Stimulated activated CD8-positive, alpha-beta memory T cell treated with anti-CD3 and anti-CD28 coated beads, Interleukin-2, amount 100 ng/mL, for 48 hours (primary cell): Measurements from ENCODE around the gene SLBP.

ENCODE experiments used
- DNase-seq, 2 donors: peaks; one replicate each; pipeline ENCODE4 v3.0.0-alpha.2; 2020; ENCODE audit warnings: low read depth in 2 of 2

SLBP gene

DNA sequence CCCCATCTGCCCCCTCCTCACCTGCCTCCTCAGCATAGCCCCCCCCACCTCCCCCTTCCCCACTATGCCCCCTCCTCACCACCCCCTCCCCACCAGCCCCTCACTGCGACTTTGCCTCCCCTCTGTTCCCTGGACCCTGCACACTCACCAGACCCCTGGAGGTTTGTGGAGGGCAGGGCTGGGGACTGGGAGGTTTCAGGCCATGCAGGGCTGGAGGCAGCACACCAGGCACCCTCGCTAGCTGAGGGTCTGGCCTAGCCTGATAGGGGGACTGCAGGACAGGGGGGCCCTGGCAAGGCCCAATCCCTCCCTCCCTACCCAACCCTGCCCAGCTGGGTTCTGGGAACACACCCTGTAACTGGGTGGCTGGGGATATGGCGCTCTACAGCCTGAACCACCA is 37.3 kb upstream of the SLBP start:
- no peak for DNase-seq

DNA sequence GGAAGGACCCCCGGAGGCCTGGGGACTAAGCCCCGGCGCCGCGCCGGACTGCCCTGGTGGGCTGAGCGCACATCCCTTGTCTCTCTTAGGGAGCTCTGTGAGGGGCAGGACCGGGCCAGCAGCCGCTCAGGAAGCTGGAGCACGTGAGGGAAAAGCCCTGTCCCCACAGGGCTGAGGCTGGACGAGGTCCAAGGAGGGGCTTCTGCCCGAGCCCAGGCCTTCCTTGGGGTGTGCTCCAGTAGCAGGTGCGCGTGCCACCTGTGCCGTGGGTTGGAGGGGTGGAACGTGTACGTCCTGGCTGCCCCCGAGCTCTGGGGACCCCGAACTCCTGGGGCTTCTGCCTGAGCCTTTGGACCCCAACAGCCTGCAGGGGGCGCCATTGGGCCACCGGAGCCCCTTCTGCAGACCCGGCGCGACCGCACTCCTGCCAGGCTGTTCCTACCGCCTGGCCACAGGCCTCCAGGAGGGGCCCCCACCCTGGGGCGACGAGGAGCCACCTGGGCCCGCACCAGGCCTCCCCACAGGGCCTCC is 36.4 kb upstream of the SLBP start:
- DNase-seq = peak; percentile 78 to 88

DNA sequence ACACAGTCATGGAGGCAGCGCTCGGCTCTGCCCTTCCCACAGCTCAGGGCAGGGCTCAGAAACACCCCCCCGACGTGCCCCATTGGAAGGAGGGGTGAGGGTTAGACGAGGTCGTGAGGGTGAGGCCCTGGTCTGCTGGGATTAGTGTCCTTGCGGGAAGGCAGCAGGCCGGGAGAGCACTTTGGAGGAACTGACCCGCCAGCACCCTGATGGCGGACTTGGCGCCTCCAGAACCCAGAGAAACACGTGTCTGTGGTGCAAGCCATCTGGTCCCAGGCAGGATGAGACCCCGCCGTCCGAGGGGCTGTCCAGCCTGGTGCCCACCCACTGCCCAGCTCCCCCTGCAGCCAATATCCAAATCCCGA is 35.5 kb upstream of the SLBP start:
- no peak for DNase-seq

DNA sequence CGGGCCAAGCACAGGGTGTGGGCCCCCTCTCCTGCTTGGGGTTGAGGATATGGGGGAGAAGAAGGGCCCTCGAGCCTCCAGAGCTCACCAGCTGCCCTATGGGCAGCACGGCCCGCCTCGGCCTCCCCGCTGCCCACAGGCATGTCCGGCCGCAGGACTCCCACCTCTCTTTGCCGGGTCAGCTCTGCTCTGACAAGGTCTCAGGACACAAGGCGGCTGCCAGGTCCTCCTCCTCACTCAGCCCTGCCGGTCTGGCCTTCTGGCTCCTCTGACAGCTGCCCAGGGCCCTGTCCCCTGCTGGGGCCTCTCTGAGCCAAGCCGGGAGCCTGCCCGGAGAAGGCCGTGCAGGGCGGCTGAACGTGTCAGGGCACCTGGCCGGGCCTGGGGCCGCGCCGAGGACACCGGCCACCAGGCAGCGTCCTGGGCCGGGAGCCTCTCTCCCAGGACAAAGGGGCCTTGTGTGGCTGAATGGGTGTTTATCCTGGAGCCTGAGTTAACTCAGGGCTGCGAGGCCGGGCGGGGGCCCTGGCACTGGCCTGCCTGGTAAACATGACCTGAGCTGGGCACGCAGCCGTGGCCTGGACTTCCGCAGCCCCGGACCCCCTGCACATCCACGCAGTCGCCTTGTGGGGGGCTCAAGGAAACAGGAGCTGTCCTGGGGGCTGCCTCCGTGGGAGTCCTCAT is 34.9 kb upstream of the SLBP start:
- no peak for DNase-seq

DNA sequence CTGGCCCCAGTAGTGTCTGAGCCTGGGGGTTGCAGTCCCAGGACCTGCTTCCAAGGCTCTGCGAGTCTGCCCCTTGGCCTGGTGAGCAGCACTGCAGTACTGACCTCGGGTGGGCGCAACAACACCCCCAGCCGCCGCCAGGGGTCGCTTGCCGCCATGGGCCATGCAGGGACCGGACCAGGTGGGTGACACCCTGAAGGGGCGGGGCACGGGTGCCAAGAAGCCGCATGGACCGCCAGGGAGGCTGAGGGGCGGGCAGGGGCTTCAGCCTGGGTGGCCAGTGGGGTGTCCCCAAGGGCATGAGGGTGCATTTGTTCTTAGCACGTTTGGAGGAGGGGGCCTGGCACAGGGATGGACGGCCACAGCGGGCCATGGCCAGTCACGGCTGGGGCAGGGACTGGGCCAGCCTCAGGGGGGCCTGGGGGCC is 34.2 kb upstream of the SLBP start:
- peak; percentile 81 to 86 for DNase-seq

DNA sequence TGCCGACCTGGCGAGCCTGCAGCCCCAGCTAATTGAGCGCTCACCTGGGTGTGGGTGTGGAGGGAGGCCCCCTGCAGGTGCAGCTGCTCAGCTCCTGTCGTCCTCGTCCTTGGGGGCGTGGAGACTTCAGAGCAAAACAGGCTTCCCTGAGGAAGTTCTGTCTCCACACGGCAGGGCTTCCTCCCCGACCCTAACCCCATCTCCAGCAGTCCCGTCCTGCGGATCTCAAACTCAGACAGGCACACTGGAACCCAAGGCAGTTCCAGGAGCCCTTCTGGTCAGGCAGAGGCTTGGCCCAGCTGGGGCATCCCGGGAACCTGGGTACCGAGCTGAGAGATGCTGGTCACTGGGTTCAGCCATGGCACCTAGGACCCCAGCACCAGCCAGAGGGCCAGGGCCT is 33.6 kb upstream of the SLBP start:
- no peak for DNase-seq

DNA sequence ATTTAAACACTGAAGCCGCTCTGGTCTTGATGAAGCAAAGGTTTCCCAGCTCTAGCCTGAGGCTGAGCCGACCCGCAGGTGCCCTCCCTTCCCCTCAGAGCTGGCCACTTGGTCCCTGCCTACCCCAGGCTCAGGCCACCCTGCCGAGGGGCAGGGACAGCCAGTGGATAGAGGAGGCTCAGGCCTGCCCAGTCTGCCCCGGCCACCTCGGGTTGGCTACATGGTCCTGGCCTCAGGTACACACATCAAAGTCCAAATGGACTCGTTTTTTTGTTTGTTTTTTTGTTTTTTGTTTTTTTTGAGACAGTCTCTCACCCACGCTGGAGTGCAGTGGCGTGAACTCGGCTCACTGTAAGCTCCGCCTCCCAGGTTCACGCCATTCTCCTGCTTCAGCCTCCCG is 33.0 kb upstream of the SLBP start:
- no peak for DNase-seq

DNA sequence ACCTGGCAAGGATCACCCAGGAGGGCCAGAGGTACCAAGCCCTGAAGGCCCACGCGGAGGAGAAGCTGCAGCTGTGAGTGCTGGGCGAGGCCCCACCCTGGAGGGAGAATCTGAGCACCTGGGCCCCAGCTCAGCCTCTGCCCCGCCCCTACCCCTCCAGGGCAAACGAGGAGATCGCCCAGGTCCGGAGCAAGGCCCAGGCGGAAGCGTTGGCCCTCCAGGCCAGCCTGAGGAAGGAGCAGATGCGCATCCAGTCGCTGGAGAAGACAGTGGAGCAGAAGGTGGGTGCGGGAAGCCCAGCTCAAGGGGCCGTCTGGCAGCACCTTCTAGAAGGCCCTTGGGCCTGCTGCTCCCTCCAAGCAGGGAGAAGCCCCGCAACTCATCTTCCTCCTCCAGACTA is 32.4 kb upstream of the SLBP start:
- DNase-seq = no peak

DNA sequence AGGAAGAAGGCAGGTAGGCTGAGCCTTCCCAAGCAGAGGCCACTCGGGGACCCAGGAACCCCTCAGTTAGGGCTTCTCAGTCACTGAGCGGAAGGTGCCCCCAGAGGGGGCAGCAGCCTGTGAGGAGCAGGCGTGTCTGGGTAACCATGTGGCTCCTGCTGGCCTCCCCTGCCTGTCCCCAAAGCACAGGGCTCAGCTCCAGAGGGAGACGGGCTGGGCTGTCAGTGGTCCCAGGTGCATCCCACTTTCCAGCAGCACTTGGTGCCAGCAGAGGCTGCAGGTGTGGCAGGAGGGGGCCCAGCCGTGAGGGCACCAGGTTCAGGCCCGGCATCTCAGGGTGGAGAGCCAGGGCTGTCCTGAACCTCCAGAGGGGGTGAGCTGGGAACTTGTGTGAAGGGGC is 31.9 kb upstream of the SLBP start:
- DNase-seq = no peak

DNA sequence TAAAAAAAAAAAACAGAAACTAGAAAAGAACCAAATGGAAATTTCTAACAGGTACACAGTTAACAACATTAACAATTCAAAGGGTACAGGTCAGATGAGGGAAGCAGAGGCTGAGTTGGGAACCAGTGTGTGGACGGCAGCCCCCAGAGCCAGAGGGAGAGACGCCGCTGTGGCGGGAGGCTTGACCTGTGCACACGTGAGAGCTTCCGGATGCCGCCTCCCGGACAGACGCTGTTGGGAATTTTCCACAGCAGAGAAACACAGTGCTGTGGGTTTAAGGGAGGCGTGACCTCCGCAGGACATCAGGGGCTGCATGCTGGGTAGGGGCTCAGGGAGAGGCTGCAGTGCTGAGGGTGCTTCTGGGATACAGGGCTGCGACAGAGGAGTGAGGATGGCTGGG is 31.4 kb upstream of the SLBP start:
- DNase-seq = no peak

DNA sequence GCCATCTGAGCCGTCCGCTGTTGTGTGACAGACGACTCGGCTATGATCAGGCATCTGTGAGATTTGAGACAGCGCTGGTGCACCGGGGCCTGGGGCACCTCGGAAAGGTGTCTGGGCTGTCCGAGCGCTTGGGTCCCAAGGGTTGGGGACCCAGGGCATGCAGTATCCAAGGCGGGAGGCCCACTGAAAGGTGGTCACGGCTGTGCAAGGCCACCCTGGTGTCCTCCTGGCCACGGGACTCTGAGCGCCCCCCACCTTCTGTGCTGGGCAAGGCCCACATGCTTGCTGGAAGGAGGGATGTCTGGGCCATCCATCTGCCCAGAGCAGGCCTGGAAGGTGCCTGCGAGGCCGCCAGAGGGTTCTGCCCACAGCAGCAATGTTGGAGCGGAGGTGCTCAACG is 29.1 kb upstream of the SLBP start:
- no peak for DNase-seq

DNA sequence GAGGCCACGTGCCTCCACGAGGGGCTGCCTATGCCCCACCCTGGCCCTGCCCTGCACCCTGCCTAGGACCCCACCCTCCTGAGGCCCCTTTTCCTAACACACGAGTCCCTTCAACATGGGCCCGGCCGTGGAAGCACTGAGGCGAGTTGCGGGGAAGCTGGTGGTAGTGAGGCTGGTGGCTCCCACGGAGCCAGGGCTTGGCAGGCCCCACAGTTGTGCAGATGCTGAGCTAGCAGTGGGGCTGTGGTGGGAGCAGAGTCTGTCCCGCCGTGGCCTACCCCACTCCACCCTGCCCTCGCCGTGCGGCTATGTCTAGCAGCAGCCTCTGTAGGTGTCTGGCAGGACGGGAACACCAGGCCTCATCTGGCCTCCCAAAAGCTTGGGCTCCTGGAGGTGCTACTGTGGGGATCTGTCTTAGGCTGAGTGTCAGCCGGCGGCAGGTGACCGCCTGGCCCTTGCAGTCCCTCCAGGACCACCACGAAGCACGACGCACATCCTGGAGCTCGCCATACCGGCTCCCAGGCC is 28.0 kb upstream of the SLBP start:
- no peak for DNase-seq

DNA sequence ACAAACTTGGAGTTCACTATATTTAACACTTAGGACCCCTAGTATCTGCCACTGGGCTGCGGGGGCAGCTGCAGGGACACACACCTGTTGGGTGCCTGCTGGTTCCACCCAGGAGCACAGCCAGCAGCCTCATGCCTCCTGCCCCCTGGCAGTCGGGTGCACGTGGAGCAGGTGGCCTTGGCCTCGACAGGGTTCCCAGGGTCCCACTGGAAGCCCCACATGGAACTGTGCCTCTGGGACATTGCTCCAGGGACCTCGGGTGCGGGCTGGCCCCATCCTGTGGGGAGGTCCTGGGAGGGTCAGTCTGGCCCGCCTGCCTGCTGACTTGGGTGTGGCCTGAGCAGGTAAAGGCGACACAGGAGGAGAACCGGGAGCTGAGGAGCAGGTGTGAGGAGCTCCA is 27.2 kb upstream of the SLBP start:
- DNase-seq = no peak

DNA sequence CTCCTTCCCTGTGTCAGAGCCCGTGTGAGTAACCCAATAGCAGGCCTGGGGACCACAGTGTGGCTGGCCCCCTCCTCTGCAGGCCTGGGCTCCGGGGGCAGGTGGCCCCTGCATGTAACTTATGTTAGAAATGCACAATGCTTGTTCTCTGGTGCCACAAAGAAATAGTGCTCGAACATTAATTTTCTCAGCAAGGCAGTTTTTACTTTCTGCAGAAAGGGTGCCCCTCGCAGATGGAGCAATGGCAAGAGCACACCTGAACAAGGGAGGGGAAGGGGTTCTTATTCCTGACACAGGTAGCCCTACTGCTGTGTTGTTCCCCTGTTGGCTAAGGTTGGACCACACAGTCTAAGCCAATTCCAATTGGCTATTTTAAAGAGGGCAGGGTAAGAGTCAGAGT is 26.3 kb upstream of the SLBP start:
- DNase-seq = no peak

DNA sequence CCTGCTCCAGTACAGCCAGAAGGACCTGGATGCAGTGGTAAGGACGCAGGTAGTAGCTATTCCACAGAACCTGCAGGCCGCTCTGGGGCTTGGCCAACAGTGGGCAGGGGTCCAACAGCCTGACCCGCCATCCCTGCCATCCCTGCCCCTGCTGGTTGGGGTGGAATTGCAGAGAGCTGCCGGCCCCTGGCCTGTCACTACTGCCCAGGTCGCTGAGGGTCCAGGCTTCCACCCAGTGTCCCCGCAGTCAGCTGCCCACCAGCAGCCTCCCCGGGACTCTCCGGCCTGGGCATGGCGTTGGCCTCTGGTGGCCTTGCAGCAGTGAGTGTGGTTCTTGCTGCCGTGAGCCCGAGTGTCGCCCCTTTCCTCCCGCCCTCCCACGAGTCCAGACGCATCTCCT is 25.5 kb upstream of the SLBP start:
- DNase-seq = no peak

DNA sequence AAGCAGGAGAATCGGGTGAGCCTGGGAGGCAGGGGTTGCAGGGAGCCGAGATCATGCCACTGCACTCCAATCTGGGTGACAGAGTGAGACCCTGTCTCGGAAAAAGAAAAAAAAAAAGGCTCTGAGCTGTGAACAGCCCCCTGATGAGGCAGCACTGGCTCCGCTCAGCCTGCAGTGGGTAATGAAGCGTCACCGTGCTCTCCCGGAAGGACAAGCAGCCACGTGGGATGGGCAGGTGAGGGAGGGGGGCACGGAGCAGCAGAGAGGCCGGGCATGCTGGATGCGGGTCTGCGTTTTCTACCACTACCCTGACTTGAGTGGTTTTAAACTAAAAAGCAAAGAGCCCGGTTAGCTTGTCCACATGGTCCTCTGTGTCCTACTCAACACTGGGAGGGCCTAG is 24.7 kb upstream of the SLBP start:
- no peak for DNase-seq

DNA sequence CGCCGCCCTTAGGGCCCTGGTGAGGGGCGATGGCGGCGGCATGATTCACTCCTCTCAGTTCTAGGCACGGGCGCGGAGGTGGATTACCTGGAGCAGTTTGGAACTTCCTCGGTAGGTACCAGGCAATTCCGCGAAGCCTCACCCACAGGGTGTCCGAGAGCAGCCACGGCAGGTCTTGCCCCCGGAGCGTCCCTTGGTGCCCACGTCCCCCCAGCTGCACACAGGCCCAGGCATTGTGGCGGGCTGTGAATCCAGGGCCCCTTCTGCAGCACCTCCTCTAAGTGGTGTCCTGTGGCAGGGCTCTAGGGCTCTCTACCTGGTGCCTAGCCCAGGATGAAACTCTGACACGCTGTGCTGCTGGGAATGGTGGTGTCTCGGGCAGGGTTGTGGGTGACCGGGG is 23.1 kb upstream of the SLBP start:
- DNase-seq = no peak

DNA sequence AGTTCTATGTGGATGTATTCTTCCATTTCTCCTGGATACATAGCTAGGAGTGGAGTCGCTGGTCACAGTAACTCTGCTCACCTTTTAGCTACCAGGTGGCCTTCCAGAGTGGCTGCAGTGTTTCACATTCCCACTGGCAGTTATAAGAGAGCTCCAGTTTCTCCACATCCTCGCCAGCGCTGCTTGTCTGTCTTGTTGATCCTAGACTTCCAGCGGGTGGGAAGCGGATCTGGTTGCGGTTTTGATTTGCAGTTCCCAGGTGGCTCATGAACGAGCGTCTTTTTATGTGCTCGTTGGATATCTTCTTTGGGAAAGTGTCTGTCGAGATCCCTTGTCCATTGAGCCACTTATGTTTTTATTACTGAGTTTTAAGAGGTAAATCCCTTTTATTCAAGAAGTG is 20.8 kb upstream of the SLBP start:
- no peak for DNase-seq

DNA sequence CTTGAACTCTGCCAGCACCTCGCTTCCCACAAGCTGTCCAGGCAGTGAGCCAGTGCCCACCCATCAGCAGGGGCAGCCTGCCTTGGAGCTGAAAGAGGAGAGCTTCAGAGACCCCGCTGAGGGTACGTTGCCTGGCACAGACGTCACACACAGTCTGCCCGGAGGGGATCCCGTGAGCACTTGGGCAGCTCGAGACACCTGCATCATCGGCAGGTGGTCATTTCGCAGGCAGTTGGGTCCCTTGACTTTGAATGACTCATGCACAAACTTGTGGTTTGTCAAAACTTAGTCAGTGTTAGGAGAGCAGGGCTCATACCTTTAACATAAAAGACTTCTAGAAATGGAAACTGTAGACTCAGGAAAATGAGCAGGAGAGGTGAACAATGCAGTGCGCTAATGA is 19.1 kb upstream of the SLBP start:
- DNase-seq = no peak

DNA sequence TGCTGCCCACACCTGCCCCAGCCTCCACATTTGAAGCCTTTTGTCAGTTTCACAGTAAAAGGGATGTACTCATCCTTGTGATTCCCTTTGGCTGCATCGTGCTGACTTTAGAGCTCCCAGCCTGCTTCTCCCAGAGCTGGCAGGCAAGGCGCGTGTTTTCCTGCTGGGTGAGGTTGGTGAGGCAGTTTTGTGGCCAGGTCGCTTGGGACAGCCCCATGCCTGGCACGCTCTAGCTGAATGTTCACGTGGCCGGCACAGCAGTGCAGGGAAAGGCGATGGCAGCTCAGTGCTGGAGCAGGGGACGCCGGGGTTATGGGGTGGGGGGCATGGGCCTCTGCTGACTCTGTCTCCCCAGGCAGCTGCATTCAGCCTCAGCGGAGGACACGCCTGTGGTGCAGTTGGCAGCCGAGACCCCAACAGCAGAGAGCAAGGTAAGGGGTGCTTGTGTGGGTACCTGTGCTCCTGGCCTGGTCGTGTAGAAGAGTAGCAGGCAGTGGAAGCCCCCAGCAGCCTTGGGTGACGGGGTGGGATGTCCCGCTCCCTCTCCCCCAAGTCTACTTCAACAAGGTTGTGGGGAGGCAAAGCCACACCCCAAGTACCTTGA is 18.5 kb upstream of the SLBP start:
- no peak for DNase-seq

DNA sequence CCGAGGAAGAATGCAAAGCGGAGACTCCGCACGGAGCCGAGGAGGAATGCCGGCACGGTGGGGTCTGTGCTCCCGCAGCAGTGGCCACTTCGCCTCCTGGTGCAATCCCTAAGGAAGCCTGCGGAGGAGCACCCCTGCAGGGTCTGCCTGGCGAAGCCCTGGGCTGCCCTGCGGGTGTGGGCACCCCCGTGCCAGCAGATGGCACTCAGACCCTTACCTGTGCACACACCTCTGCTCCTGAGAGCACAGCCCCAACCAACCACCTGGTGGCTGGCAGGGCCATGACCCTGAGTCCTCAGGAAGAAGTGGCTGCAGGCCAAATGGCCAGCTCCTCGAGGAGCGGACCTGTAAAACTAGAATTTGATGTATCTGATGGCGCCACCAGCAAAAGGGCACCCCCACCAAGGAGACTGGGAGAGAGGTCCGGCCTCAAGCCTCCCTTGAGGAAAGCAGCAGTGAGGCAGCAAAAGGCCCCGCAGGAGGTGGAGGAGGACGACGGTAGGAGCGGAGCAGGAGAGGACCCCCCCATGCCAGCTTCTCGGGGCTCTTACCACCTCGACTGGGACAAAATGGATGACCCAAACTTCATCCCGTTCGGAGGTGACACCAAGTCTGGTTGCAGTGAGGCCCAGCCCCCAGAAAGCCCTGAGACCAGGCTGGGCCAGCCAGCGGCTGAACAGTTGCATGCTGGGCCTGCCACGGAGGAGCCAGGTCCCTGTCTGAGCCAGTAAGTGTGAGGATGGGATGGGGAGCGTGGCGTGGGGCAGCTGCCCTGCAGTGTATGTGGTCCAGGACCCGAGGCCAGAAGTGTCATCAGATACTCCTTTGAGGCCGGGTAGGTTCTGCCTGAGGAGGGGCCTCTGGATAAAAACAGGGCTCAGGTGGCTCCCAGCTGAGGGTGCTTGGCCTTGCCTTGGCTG is 16.2 kb upstream of the SLBP start:
- DNase-seq = no peak
